ENCODE data around the gene SHC1.

SHC1 gene

DNA sequence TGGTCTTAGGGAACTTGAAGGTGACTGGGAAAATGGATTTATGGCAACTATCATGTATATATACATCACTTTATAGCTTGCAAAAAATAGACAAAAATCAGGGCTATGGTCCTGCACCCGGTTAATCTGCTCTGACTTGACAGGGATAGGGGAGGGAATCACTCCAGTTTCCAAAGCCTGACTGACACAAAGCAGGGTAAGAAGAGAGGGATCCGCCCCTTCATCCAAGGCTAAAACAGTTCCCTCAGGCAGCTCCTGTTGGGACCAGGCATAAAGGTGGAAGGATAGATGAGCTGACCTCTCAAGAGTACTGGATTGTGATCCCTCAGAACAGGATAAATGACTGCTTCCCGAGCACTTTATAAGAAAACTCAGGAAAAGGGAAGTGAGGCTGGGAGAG lies 16.0 kb downstream of the SHC1 start:
- FAIRE-seq, result no peak

DNA sequence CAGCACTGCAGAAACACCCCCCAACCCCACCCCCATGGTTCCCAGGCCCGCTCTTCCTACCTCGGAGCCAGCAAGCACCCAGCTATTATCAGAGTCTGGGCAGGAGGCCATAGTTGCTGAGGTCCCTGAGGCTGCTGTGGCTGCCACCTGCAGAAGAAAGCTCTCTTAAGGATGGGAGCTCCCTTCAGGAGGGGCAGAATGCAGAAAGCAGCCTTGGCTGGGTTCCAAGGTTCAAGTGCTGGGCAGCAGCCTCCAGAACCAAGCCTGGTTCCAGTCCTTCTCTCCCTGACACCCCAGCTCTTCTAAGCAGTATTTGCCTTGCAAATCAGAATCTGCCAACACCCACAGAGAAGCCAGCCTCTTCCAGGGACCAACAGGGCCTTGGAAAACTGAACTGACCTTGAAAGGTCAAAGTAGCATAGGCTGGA lies 16.9 kb downstream of the SHC1 start:
- FAIRE-seq, result no peak

- no peak for FAIRE-seq
These were observed 17.9 kb downstream of the SHC1 start for GRCh38 chr1:154952664-154953063.

GRCh38 chr1:154951901-154952657 lies 18.5 kb downstream of the SHC1 start:
- no peak for FAIRE-seq

GRCh38 chr1:154948079-154948478 lies 22.5 kb downstream of the SHC1 start:
- no peak for FAIRE-seq

GRCh38 chr1:154945962-154946850 lies 24.3 kb downstream of the SHC1 start:
- FAIRE-seq, result no peak

DNA sequence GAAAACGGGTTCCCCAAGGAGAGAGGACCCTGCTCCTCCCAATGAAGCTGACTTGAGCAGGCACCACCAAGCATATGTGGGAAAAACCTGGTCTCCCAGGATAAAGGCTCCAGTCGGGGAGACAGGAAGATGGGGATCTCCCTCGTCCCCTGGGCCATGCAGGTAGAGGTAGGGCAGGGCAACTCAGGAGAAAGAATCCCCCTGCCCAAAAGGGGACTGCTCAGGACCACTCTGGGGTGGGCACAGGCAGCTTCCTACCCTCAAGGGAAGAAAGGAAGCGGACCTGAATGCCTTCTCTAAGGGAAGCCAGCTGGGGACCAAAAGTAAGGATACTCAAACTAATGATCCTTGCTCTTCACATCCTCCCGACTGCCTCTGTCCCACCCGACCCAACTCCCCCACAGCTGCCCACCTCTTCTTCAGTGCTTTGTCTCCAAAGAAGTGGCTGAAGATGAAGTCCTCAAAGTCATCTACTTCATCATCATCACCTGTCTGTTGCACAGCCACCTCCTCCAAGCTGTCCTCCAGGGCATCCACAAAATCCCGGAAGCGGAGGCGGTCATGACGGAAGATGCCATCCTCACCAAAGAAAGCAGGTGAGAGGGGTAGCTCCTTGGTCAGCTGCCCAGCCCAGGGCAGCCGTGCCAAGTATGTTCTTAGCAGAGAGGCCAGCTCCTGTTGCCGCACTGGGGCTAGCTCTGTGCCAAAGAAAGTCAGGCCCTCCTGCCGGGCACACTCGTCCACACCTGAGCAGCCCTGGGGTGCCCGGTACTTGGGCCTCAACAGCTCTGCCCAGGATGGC lies 25.2 kb downstream of the SHC1 start:
- FAIRE-seq, result no peak

- no peak for FAIRE-seq
These were observed 26.0 kb downstream of the SHC1 start for GRCh38 chr1:154944401-154945159.

DNA sequence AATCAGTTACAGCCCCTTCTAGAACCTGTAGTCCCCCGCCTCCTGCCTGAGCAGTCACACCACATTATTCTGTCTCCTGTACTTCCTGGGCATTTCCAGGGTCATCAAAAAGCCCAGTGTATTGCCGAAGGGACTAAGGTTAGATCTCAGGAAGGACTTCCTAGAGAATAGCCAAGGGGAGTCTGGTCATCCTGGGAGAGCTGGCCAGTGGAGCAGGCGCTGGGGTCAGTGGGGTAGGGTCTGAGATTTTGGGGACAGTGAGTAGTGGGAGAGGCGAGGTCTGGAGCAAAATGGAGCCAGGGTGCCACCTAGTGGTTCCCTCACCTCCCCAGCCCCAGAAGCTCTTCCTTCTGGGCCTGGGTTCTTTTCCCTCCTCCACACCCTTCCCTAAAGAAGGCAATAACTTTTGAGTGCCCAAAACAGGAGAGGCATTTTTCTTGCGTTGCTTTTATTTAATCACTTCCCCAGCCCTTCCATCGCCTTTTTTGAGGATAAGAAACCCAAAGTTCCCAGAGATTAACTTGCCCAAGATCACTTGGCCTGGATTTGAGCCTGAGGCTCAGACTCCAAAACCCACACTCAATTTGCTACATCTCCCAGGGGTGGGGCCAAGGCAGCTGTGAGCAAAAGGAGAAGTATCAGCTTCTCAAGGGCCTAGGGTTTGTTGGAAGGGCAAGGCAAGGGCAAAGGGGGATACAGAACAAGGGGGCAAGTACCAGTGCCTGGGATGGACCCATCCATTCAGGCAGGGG lies 26.7 kb downstream of the SHC1 start:
- no peak for FAIRE-seq

DNA sequence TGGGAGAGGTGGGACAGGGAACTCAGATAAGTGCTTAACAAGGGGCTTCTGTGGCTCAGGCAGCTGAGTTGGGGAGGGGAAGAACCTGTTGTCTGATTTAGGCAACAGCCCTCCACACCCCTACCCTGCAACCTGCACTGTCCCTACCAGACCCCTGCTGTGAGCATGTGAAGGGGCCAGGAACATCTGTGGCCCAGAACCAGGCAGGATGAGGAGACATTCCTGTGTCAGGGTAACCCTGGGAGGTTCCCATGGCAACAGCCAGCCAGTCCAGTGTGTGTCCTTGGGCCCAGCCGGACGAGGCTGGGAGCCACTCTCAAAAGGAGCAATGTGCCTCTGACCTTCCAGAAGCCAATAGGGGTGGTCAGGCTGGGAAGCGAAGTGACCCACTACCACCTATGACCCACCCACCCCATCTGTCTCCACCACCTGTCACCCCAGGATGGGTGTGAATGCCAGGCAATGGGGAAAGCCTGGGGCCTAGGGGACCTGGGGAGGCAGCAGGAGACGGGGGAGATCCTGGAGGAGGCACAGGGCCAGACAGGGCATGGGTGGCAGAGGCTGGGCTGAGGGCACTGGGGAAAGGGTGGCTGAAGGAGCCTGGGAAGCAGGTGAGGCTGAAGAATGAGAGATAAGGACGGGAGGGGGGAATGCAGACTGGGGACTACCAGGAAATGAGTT lies 29.1 kb downstream of the SHC1 start:
- no peak for FAIRE-seq

DNA sequence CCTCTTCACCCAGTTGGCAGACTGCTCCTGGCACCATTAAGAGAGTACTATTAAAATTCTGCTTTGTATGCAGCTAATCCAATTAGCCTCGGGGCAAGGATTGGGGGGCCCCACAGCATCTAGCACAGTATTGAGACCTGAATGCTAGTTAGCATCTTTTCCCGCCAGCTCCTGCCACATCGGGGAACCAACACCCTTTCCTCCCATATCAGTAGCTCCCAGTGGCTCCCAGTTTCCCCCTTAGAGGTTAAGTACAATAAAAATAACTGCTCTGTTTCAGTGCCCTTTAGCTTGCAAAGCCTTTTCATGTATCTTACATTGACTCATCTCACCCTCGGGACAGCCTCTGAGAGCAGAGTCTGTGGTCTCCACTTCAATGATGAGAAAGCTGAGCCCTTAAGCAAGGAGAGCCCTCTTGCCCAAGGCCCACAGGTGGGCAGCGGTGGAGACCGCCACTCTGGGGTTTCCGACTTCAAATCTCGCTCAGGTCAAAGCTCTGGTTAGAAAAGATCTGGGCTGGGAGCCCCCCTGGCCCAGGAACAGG lies 29.8 kb downstream of the SHC1 start:
- no peak for FAIRE-seq

- FAIRE-seq, result no peak
These were observed 30.4 kb downstream of the SHC1 start for GRCh38 chr1:154940213-154940560.

DNA sequence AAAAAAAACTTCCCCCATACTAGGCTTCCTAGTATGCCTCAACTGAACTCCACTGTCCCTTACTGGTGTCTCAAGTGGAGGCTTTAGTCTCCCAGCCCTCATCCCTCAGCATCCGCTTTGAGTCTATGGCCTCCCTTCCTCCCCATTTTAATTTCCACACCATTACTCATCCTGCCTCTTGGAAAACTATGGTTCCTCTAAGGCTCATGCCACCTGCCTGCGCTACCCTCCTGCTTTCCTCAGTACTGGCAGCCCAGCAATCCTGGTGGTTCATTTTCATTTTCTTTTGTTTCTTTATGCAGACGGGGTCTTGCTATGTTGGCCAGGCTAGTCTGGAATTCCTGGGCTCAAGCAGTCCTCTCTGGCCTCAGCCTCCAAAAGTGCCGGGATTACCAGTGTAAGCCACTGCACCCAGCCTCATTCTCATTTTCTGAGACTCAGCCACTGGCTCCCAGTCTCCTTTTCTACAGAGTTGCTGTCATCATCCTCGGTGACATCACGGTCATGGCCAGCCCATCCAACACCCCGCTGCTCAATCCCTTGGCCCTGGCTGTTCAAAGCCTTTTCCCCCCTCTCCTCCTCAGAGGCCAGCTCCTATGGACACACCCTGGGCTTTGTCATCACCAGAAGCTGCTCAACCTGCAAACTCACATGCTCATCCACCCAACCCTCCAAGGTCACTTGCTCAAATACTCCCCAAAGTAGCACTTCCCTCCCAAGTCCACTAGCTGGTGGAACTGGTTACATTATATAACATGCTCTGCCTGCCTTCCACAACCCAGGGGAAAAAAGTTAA lies 31.7 kb downstream of the SHC1 start:
- FAIRE-seq, result no peak

DNA sequence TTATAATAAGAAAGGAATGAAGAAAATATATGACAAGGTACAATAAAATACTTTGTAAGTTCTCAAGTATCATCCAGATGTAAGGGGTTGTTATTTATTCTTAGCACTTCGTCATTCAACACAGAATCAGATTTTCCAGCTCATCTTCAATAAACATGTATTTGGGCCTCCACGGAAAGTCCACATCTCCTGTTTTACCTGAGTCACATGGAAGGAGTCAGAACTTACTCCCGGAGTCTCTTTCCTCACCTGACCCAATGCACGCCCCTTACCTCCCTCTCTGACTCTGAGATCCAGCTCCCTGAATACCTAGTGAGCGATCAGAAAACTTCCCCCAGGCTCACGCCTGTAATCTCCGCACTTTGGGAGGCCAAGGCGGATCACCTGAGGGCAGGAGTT lies 32.6 kb downstream of the SHC1 start:
- no peak for FAIRE-seq

DNA sequence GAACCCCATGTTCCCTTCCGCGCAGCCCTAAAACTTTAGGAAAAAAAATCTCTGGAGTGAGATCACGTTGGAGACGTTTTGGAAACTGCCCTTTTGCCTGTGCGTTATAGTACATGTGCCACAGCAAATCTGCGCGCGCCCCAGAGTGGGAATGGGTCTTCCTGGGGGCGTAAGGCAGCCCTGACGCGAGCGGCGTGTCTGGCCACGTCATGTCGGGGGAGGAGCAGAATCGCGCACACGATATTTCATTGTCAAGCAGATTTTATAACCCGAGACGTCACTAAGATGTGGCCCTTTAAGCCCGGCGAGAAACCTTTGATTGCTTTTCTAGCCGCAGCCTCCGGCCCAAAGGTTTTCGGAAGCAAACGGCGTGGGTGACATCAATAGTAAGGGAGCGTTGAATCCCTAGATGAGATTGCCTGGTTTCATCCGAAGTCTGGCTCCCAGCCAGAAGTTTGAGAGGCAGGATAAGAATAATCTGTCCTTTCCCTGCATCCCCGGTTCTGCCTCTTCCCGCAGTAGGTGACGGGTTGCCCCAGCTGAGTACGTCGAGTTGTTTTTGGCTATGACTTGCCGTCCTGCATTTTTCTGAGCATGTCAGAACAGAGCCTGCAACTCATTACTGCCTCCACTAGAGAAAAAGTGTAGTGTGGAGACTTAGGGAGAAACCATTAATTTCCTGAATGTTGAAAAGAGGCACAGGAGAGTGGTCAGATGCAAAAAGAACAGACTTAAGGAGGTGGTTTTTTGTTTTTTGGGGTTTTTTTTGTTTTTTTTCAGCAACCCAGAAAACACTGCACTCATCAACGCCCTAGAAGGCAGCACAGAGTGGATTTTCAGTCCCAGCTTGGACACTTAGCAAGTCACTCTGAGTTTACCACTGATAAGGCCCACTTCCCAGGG lies 33.2 kb downstream of the SHC1 start:
- FAIRE-seq, result peak; percentile 36

DNA sequence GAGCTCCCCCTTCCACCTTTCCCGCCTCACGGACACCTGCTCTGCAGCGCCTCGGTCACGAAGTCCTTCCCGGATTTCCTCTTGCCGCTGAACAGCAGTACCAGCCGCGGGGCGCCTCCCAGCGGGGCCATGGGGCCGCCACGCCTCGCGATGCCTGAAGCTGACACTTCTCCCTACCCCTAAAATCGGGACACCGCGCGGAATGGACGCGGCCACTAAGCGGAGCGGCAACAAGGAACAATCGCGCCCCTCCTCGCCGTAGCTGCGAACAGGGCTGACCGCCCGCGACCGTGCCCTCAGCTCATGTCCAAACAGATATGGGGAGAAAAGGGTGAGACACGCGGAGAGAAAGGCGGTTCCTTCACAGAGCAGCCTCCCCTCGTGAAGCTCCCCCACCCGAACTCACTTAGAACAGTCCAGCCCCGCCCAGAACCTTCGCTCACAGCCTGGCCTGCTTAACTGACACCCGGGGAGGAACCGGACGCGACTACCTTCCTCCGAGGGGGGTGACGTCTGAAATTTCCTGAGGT lies 33.9 kb downstream of the SHC1 start, which contains the start of gene PMVK:
PMVK (minus strand) TSS at position 165 of the 530 bp plus-strand sequence; CDS start at position 131, 34 bp downstream.
- FAIRE-seq, result no peak

- no peak for FAIRE-seq
These were observed 34.6 kb downstream of the SHC1 start for GRCh38 chr1:154935749-154936554.

All from G401.6 (cell line).